HG03135 (cell line): ENCODE measurements around the gene PIP4K2A.
"Not testable (repeated sequence)": the region's sequence is repeated elsewhere in the genome, so short reads cannot be mapped to it uniquely, and the experiment has no call there.

ENCODE experiments used
- ATAC-seq: cut with Tn5 transposase; IDR thresholded peaks from one replicate; pipeline ENCODE4 v1.9.1; 2021; ENCODE audit warnings: mild to moderate bottlenecking, moderate library complexity; ENCODE audit not compliant: unreplicated experiment

PIP4K2A gene

DNA sequence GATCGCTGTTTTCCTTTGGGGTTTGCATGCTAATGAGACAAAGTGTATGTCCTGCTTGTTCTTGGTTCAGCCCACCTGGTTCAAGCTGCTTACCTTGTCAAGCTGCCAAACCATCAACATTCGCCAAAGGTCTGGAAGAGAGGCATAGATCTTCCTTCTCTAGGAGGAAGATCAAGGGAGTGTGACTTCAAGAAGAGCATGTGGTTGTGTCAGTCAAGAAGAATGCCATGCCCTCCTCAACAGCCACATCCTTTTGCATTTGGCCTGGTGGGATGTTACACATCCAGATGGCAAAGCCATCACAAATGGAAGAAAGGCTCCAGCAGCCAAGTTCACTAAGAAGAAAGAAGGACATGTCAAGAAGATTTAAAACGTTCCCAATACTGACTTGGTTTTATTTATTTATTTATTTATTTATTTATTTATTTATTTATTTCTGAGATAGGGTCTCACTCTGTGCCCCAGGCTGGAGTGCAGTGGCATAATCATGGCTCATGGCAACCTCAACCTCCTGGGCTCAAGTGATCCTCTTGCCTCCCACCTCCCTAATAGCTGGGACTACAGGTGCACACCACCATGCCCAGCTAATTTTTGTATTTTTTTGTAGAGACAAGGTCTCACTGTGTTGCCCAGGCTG is 5.1 kb upstream of the PIP4K2A start:
- ATAC-seq: no peak

DNA sequence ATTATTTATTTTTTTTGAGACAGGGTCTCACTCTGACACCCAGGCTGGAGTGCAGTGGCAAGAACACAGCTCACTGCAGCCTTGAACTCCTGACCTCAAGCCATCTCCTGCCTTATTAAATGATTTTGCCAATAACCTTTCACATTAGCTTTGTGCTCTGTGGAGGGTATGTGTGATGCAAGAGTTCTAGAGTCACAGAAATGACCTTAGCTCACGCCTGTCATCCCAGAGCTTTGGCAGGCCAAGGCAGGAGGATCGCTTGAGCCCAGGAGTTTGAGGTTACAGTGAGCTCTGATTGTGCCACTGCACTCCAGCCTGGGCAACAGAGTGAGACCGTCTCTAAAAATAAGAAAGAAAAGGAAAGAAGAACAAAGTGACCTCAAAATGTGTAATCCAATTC is 4.3 kb upstream of the PIP4K2A start:
- ATAC-seq: not testable (repeated sequence)

DNA sequence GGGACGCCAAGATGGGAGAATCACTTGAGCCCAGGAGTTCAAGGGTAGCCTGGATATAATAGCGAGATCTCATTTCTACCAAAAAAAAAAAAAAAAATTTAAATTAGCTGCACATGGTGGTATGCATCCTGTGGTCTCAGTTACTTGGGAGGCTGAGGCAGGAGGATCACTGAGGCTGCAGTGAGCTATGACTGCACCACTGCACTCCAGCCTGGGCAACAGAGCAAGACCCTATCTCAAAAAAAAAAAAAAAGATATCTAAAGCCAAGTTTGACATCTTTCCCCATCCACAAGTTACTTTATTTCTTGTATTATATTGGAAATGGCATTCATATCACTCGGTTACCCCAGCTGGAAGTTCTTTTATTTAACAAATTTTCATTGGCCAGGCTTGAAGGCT is 3.4 kb upstream of the PIP4K2A start:
- no peak for ATAC-seq

DNA sequence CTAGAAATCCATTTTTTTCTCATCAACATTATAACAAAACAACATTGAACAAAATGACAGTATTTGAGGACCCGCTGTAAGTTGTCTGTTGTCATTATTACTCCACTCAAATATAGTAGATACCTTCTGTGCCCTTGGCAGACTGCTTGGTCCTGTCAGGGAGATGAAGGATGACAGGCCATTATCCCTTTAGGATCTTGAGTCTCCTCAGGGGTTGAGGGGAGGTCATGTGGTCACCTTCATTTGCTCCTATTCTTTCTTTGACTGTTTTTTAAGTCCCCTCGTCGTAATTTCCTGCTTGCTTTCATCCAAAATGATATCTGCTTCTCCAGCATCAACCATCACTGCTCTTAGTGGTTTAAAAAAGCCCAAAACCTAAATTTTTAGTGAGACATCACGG is 2.6 kb upstream of the PIP4K2A start:
- no peak for ATAC-seq

DNA sequence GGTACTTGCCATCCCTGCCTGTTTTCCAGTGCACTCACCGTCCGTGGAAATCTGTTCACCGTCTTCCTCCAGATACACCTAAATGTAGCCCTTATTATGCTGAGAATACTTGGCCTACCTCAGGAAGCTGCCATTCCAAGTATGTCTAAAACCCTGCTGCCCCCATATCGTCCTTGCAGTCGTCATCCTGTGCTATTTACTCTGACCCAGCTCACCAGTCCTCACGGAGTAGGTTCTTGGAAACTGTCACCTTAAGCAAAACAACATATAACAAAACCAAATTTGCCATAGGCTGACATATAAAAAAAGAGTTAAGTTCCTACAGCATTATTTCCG is 880 bp upstream of the PIP4K2A start:
- no peak for ATAC-seq

DNA sequence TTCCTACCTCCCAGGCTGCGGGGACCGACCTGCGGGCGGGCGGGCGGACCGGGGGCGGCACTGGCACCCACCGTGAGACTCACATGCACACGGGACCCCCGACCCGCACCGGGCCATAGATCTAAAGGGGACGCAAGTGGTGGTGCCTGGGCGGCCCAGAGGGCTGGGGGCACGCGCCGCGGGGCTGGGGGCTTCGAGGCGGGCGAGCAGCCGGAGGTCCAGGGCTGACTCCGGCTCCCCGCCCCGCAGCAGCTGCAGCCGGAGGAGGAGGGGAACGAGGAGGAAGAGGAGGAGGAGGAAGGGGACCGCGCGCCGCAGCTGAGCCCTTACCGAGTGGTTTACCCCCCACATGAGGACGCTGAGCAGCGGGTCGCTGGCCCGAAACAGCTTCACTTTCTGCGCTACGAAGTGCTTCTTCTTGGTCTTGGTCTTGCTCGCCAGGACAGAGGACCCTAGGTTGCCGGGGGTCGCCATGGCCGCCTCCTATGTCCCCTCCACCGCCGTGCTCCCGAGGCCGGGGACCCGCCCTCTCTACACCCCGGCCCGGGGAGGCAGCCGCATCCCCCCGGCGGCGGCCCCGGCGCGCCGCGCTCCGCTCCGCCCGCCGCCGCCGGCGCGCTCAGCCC is 412 bp downstream of the PIP4K2A start:
- ATAC-seq: peak; percentile 38

DNA sequence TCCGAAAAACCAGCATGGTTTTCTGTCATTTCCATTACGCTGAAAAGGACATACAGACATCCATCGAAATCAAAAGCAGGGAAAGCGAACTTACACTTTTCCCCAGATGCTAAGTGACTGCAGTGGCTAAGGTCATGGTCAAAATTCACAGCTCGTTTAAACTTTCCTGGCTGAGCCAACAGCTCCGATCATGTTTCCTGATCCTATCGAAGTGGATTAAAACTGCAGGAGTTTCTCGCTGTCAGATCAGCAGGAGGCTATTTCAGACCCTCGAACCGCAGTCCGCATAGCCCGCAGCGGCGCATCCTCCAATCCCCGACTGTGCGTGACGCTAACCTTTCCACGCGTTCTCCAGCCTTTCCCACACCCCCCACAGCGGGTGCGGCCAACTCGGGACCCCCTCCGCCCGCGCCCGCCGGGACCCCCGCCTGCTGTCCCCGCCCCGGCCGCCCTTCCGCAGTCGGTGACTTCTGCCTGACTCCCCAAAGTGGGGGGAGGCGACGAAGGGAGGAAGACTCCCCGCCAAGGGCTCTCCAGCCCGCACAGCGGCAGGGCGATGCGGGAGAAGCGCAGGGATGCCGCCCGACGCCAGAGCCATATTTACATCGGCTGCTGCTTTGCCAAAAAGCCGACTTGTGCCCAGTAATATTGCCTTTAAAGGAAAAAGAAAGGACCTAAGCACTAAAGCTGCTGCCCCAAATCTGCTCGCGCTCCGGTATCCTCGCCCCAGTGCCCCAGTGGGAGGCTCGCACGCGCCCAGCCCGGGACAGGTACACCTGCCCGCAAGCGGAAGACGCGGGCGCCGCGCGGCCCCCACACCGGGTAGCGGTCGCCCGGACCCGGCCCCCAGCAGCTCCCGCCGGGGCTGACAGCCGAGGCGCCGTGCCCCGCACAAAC is 1.2 kb downstream of the PIP4K2A start:
- ATAC-seq: peak; percentile 19

DNA sequence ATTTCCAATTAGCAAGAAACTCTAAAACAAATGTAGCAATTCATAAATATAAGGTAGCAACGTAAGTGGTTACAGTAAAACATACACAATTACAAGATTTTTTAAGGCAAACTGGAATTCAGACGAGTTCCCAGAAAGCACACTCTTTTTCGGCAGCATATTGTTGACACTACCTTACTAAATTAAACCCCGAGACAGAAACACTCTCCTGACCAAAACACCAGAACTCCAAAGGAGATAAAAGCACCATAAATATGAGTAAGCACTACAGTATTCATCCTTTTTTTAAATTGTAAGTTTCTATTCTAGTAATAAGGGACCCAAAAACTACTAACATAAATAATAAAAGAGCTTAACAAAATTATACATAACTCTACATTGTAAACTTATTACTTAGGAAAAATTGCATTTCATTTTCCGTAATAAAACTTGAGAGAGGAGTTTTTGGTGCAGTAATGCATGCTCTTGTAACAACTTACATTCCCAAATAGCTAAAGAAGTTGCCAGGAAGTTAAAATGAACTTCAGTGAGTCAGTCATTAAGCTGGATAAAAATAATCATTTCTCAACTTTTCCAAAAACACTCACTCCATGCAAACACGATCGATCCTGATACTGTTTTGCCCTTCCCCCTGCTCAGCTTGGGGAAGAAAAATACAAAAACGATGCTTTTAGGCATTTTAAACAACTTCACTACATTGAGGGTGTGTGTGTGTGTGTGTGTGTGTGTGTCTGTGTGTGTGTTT is 2.0 kb downstream of the PIP4K2A start:
- no peak for ATAC-seq

DNA sequence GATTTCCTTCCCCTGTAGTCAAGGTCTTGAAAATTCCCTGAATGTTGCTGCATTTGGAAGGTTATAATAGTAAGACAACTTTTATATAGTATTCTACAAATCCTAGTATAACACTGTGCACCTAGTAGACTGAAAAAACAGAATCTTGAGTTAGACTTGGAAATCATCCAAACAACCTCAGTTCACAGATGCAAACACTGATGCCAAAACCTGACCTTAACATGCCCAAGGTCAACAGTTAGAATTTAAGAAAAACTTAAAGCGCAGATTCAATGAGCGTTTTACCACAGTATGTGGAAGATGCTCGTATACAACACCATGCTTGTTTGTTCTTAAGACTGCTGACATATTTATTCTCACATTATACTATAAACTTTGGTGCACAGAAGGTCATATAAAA is 3.0 kb downstream of the PIP4K2A start:
- no peak for ATAC-seq

DNA sequence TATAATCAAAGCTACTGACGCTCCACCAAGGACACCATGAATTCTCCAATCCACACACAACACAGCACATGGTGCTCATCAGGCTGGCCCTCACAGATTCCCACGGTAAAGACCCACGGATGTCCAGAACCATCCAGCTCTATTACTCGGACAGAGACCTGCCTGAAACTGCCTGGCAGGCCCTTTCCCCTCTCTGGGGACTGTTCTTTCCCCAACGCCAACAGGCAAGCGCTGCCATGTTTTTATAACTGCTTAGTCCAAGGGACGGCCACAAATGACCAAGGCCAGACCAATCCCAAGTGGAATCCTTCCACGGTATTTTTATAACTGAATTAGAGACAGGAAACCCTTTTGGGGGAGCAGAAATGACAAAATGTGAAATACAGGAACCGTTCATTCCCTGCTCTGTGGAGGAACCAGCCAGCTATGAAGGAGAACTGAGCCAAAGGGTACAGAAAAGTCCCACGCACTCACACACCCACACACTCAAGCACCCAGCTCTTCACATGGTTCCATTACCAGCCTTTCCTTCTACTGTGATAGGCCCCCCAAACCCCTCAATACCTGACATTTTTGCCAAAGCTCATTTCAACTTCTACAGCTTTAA is 4.1 kb downstream of the PIP4K2A start:
- no peak for ATAC-seq

DNA sequence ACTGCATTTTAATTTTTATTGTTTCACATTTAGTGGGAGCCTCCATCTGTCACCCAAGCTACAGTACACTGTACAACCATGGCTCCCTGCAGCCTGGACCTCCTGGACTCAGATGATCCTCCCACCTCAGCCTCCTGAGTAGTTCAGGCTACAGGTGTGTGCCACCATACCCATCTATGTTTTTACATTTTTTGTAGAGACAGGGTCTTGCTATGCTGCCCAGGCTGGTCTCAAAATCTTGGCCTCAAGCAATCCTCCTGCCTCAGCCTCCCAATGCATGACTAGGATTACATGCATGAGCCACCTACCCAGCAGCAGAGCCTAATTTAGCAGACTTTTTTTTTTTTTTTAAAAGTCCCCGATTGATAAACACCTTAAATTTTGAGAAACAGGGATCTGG is 5.6 kb downstream of the PIP4K2A start:
- ATAC-seq: no peak

DNA sequence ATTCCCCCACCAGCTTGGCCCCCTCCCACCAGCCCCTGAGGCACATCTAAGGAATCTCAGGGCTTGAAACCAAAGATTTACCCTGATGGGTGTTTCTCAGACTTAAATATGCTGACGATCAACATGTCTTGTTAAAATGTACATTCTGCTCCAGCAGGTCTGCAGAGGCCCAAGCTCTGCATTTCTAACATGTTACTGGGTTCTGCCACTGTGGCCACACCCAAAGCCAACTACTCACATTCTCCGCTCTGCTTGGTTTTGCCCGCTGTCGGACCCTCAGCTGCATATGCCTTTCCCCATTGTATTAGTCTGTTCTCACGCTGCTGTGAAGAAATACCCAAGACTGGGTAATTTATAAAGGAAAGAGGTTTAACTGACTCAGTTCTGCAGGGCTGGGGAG is 8.9 kb downstream of the PIP4K2A start:
- ATAC-seq: no peak

DNA sequence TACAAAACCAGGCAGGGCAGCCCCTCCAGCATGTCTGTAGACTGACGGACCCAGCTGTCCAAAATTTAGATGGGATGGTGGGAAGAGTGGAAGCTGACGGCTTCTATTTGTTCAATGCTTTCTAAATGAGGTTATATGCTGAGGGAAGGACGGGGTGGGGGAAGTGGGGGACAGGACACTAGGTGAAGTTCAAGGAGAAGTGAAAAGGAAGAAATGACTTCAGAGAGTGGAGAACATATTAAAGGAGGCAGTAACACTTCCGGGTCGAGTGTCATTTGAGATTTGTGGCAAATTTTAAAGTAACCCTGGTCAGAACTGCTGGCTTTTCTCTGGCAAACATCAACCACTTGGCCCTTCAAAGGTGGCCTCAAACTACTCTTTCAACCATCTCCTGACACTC is 9.4 kb downstream of the PIP4K2A start:
- no peak for ATAC-seq

DNA sequence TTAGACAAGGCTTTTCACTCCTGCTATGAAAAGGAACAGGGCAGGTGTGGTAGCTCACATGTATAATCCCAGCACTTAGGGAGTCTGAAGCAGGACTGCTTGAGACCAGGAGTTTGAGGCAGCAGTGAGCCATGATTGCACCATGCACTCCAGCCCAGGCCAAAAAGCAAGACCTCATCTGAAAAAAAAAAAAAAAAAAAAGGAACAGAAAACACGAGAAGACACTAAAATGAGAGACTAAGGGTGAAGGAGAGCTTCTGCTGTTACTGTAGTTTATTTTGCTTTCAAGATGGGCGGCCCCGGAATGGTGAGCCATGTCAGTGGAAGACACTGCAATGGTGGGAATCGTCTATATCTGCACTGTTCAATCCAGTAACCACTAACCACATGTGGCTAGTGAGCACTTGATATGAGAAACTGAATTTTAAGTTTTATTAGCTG is 9.9 kb downstream of the PIP4K2A start:
- peak; percentile 43 for ATAC-seq

DNA sequence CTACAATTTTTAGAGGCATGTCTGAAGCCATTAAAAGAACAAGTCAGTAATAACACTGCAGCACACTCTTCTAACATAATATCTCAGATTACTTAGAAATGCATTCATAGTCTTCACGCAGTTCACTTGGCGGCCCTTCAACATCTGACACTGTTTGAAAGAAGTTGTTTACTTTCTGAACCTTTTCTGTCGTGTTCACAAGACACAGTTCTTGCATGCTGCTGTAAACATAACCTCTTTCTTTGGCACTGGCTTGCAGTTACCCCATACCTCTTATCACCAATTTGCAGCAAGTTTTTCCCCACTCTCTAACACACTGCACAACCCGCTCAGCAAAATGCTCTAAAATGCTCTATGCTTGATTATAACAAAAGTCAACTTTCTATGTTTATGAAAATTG is 12.0 kb downstream of the PIP4K2A start:
- ATAC-seq: no peak

DNA sequence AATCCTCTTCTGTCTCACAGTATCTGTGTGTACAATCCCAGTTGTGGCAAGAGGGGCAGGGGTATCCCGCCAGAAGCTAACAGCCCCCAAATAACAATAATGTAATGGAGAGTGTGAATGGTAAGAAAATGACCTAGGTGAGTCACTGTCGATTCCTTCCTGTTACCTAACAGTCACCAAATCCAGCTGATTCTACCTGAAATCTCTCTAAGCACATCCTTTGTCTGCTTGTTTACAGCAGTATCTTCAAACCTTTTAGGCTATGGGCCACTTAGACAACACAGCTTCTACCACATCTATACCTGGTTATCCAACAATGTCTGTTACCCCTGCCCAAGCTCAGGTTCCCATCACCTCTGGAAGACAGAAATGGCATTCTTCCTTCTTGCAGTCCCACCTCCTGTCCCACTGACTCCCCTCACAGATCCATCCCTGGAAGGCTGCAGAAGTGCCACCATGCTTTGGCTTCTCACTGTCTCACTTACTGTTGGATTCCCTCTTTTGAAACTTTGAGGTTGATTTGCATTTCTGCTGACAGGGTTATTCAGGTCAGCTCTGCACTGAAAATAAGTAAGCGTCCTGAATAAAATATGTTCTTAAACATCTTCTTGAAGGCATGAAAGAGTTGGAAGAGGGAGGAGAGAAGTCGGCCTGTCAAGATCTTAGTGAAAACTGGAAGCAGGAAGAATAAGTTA is 13.1 kb downstream of the PIP4K2A start:
- no peak for ATAC-seq

DNA sequence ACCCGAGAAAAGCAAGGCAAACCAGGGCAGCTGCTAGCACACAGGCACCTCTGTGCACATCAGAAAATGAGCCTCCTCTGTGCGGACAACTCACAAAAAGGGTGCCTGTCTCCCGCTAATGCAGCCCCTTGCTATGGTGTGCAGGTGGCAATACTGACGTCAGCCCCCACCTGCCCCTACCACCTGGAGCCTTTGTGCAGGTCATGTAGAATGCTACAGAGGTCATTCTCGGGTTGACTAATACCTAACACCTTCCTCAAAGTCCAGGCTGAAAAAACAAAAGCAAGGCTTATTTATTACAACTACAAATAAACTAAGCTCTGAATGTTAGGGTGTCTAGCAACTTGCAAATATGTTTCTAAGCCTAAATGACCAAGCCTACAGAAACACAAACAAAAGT is 13.9 kb downstream of the PIP4K2A start:
- ATAC-seq: no peak

DNA sequence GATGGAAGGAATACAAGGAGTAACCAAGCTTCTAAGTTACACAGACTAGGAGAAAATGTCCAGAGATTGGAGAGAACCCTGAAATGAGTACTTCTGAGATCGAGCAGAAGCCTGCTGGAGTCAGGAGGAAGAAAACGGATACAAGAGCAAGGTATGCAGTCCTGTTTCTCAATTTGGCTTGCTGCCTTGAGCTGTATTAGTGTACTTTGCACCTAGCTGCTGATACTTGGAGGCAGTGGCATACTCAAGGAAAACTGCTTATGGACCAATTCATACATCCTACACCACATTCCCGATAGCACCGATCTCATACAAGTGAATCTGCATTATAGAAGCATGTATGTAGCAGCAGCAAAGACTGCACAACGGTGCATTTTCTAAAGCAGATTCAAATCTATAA is 14.4 kb downstream of the PIP4K2A start:
- ATAC-seq: no peak

DNA sequence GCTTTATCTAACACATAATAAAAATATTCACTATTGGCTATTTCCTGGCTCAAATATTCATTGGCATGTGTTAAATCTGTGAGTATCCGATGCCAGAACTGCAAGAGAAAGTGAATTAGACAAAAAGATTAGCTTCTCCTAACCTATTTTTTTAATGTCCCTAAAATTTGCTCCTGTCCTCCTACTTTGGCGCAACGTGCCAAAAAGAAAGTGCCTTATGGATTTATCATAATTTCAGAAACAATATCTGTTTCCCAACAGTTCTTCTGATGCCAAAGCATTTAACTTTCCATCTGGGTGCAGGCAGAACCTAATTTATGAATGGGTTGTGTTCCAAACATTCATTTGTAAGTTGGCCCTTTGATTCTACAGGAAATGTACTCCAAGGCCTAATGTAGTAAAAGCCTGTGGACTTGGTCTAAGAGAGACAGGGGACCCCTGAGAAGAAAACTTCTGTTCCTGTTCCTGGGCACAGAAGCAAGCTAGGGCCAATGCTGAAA is 15.4 kb downstream of the PIP4K2A start:
- ATAC-seq: no peak

DNA sequence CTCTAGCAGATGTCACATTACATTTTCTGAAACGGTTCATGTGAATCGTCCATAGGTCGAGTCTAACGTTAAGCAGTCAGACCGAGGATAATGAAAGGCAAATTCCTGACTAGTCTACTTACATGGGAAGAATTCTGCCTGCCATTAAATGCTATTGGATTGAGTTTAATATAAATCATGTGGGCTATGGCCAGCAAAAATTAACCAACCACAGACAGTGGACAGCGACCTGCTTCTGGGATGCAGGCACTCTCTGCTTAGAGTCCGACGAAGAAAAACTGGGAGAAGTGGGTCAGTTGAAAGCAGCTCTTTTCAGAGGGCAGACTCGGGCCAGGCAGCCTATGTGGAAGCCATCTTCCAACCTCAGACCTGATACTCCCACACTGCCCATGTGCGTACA is 16.6 kb downstream of the PIP4K2A start:
- no peak for ATAC-seq
